GM19035 (cell line): ENCODE data around the gene SYT13.

ENCODE experiments used
- ATAC-seq: cut with Tn5 transposase; IDR thresholded peaks from one replicate; pipeline ENCODE4 v1.9.1; 2021; ENCODE audit not compliant: unreplicated experiment

Gene SYT13

GRCh38 chr11:45285930-45286632 is at the start of gene SYT13:
TSS of gene SYT13 (minus strand) at chr11:45286341. CDS start at chr11:45286207, 134 bp downstream.
- ATAC-seq, result no peak

GRCh38 chr11:45335434-45335833 is 49.3 kb upstream of the SYT13 start:
- no peak for ATAC-seq

GRCh38 chr11:45334836-45335235 is 48.7 kb upstream of the SYT13 start:
- no peak for ATAC-seq

- ATAC-seq, result no peak
Measured at GRCh38 chr11:45334410-45334809, 48.3 kb upstream of the SYT13 start.

- no peak for ATAC-seq
Measured at GRCh38 chr11:45333001-45333971, 47.1 kb upstream of the SYT13 start.

GRCh38 chr11:45332276-45332934 is 46.3 kb upstream of the SYT13 start:
- ATAC-seq, result no peak

GRCh38 chr11:45331839-45332238 is 45.7 kb upstream of the SYT13 start:
- ATAC-seq, result no peak

GRCh38 chr11:45328726-45329125 is 42.6 kb upstream of the SYT13 start:
- ATAC-seq, result no peak

GRCh38 chr11:45324459-45324858 is 38.3 kb upstream of the SYT13 start:
- no peak for ATAC-seq

GRCh38 chr11:45323601-45324249 is 37.6 kb upstream of the SYT13 start:
- ATAC-seq, result no peak

GRCh38 chr11:45322891-45323600 is 36.9 kb upstream of the SYT13 start:
- ATAC-seq, result no peak

GRCh38 chr11:45322111-45322705 is 36.1 kb upstream of the SYT13 start:
- ATAC-seq, result no peak

- no peak for ATAC-seq
Measured at GRCh38 chr11:45321669-45322068, 35.5 kb upstream of the SYT13 start.

GRCh38 chr11:45321031-45321595 is 35.0 kb upstream of the SYT13 start:
- ATAC-seq, result no peak

- ATAC-seq, result no peak
Measured at GRCh38 chr11:45320371-45320770, 34.2 kb upstream of the SYT13 start.

GRCh38 chr11:45319077-45319476 is 32.9 kb upstream of the SYT13 start:
- no peak for ATAC-seq

- ATAC-seq, result no peak
Measured at GRCh38 chr11:45318516-45318915, 32.4 kb upstream of the SYT13 start.

GRCh38 chr11:45316258-45316657 is 30.1 kb upstream of the SYT13 start:
- ATAC-seq, result no peak

GRCh38 chr11:45314900-45315299 is 28.8 kb upstream of the SYT13 start:
- ATAC-seq, result no peak
